Measurements from ENCODE around the gene FMNL2.
"Not testable (repeated sequence)": the region's sequence is repeated elsewhere in the genome, so short reads cannot be mapped to it uniquely, and the experiment has no call there.

FMNL2 gene

GRCh38 chr2:152473151-152473857 is 138.3 kb downstream of the FMNL2 start:
- no peak for DNase-seq (ENCODE audit: low read depth)
- no peak overlapping the region for H3K4me3 ChIP-seq (replicated peaks; ENCODE audit: low read depth, low read length)
- TF ChIP-seq CTCF (IDR thresholded peaks at IDR 0.05; ENCODE audit: low read length, missing control alignments) = no peak

- DNase-seq (ENCODE audit: low read depth); H3K4me3 ChIP-seq (replicated peaks; ENCODE audit: low read depth, low read length): not testable (repeated sequence)
Measured at GRCh38 chr2:152474523-152474922, 139.5 kb downstream of the FMNL2 start.

DNA sequence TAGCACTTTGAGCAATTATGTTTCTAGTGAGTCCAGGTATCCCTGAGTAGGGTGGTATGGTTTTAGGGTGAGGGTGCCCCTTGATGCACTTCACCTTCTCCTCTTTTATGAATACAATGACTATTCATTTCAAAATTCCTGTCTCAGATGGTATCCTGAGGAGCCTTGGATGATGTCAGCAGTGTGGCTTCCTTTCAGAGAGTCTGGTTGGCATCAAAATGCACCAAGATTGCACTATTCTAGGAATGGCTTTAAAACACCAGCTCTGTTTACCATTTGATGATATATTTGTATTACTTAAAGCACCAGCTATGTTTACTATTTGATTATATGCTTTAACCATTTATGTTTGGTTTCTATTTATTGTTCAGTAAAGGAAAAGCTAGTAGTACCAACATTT is 141.0 kb downstream of the FMNL2 start:
- DNase-seq (ENCODE audit: low read depth) = no peak
- H3K4me3 ChIP-seq (replicated peaks; ENCODE audit: low read depth, low read length) = no peak overlapping the region
- TF ChIP-seq CTCF (IDR thresholded peaks at IDR 0.05; ENCODE audit: low read length, missing control alignments) = no peak

GRCh38 chr2:152477347-152478092 is 142.5 kb downstream of the FMNL2 start:
- no peak overlapping the region for H3K4me3 ChIP-seq (replicated peaks; ENCODE audit: low read depth, low read length)
- no peak for DNase-seq (ENCODE audit: low read depth)
- no peak for TF ChIP-seq CTCF (IDR thresholded peaks at IDR 0.05; ENCODE audit: low read length, missing control alignments)

DNA sequence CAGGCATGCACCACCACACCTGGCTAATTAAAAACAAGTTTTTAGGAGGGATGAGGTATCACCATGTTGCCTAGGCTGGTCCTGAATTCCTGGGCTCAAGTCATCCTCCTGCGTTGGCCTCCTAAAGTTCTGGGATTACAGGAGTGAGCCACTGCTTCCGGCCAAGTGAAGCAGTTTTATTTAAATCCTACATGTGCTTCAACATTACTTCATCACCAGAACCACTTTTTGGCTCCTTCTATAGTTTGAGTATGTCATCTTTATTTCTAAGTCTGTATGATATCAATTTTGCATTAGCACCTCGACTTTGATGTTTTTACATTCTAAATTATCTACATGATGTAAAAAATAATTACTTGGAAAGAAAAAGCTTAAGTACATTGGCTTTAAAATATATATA is 144.3 kb downstream of the FMNL2 start:
- no peak for TF ChIP-seq CTCF (IDR thresholded peaks at IDR 0.05; ENCODE audit: low read length, missing control alignments)
- DNase-seq (ENCODE audit: low read depth) = no peak
- H3K4me3 ChIP-seq (replicated peaks; ENCODE audit: low read depth, low read length) = no peak overlapping the region

- no peak for TF ChIP-seq CTCF (IDR thresholded peaks at IDR 0.05; ENCODE audit: low read length, missing control alignments)
- DNase-seq (ENCODE audit: low read depth) = no peak
- no peak overlapping the region for H3K4me3 ChIP-seq (replicated peaks; ENCODE audit: low read depth, low read length)
Measured at GRCh38 chr2:152480821-152481399, 145.9 kb downstream of the FMNL2 start.

DNA sequence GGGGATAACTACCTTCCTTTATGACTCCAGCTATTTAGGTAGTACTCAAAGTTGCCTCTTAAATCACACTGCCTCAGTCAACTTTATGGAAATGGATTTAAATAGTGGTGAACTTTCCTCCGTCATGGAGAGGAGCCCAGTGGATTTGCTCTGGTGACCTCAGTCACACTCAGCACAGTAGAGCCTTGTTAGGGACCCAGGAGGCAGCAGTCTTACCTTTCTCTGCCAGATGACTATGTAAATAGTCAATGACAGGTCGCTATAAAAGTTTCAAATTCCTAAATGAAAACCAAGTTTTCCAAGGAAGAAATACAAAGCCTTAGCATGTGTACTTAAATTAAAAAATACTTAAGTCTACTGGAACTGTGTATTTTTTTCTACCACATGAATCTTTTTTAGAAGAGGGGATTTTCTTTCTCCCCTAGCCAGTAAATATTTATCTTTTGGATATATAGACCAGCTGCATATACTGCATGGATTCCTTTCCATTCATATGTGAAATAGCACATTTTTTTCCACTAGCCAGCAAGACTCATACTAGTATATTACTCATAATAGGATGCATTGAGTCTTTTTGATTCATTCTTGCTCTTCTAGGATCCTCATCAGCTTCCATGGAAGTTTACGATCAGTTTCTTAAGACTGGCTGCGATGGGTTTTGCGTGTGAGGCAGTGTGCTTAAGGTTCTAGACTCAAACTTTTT is 147.1 kb downstream of the FMNL2 start:
- DNase-seq (ENCODE audit: low read depth) = no peak
- H3K4me3 ChIP-seq (replicated peaks; ENCODE audit: low read depth, low read length) = no peak overlapping the region
- TF ChIP-seq CTCF (IDR thresholded peaks at IDR 0.05; ENCODE audit: low read length, missing control alignments) = no peak

Data from fibroblast of pulmonary artery (primary cell).